A549 (cell line): ENCODE data around the gene CAMTA1. TPM values are rescaled to one million over a fixed set of nuclear protein-coding genes. Genes with fewer than 3 reads are reported as not detected.

Experiments
- ATAC-seq, 2 experiments: fragments of 200-7000 bp in 1 of 2; fragments of >200 bp in 1 of 2; cut with Nextera tagmentation in 1 of 2; cut with Tn5 transposase in 1 of 2; 3 replicates each; pipeline versions ENCODE4 v1.8.0 to v1.9.1; 2018 to 2020; ENCODE audit warnings: mild to moderate bottlenecking in 1 of 2, moderate library complexity in 1 of 2
- CTCF ChIA-PET: fragments of 300-600 bp; sonication (Branson Sonifier 250); formaldehyde crosslinking; extraction: SDS; loops from one replicate; lab custom pipeline; 2021; ENCODE audit warnings: antibody characterized with exemption, inconsistent platforms; lab: Yijun Ruan, JAX
- POLR2A ChIA-PET: fragments of 350-600 bp; formaldehyde crosslinking; extraction: SDS; loops from one replicate; lab custom pipeline; 2021; ENCODE audit warnings: antibody characterized with exemption, inconsistent platforms; lab: Yijun Ruan, JAX
- DNase-seq, 2 experiments: peaks; one replicate each; pipeline versions ENCODE4 v3.0.0 to v3.0.0-alpha.2; 2011 to 2016; ENCODE audit warnings: low read depth in 1 of 2, low spot score in 1 of 2
- FAIRE-seq: peaks from 2 replicates; lab custom pipeline; 2011; peaks lifted over from hg19 to GRCh38; lab: Jason Lieb, UNC
- H3K27ac ChIP-seq, 2 experiments: fragments of >200 bp; sonication (Bioruptor Twin); formaldehyde crosslinking; 3 replicates each; pipeline ENCODE4 v1.5.1; 2016 to 2017
- H3K4me1 ChIP-seq: fragments of >200 bp; sonication (Bioruptor Twin); formaldehyde crosslinking; 3 replicates; pipeline ENCODE4 v1.6.1; 2016
- H3K4me2 ChIP-seq: fragments of >200 bp; sonication (Bioruptor Twin); formaldehyde crosslinking; 3 replicates; pipeline ENCODE4 v1.6.1; 2016
- H3K4me3 ChIP-seq: fragments of >200 bp; sonication (Bioruptor Twin); formaldehyde crosslinking; 3 replicates; pipeline ENCODE4 v1.5.1; 2016
- H3K9me3 ChIP-seq: fragments of >200 bp; sonication (Bioruptor Twin); formaldehyde crosslinking; 3 replicates; pipeline ENCODE4 v1.6.1; 2016
- BCL3 ChIP-seq: fragments of >200 bp; sonication (Bioruptor Twin); formaldehyde crosslinking; IDR thresholded peaks from 3 replicates; pipeline ENCODE4 v1.6.1; 2016
- CEBPB ChIP-seq, 2 experiments: fragments of >200 bp in 1 of 2; sonication (Bioruptor Twin) in 1 of 2; formaldehyde crosslinking in 1 of 2; IDR thresholded peaks; 2 replicates each; pipeline ENCODE4 v1.6.1; 2012 to 2016
- CTCF ChIP-seq: fragments of >200 bp; sonication (Bioruptor Twin); formaldehyde crosslinking; IDR thresholded peaks from 3 replicates; pipeline ENCODE4 v1.5.1; 2016
- EP300 ChIP-seq, 2 experiments: fragments of >200 bp; sonication (Bioruptor Twin); formaldehyde crosslinking; IDR thresholded peaks; 2 replicates in 1 of 2; 3 replicates in 1 of 2; pipeline ENCODE4 v1.6.1; 2016 to 2017
- ESRRA ChIP-seq: fragments of 150-350 bp; IDR thresholded peaks from 2 replicates; pipeline ENCODE4 v1.6.1; 2014; ENCODE audit warnings: mild to moderate bottlenecking, low read length, borderline replicate concordance
- FOSB ChIP-seq: fragments of 250-450 bp; sonication (Bioruptor Pico); IDR thresholded peaks from 2 replicates; pipeline ENCODE4 v1.5.0; 2020; ENCODE audit warnings: mild to moderate bottlenecking, moderate library complexity
- HDAC2 ChIP-seq: fragments of 200-600 bp; sonication (generic); IDR thresholded peaks from 2 replicates; pipeline ENCODE4 v1.6.1; 2016
- HMGXB4 ChIP-seq: fragments of 250-450 bp; sonication (Bioruptor Pico); IDR thresholded peaks from 2 replicates; pipeline ENCODE4 v1.5.0; 2021; ENCODE audit warnings: mild to moderate bottlenecking, moderate library complexity, borderline replicate concordance
- HOXA7 ChIP-seq: fragments of 250-450 bp; sonication (Bioruptor Pico); IDR thresholded peaks from 2 replicates; pipeline ENCODE4 v1.5.0; 2020; ENCODE audit warnings: mild to moderate bottlenecking, moderate library complexity
- HOXB13 ChIP-seq: fragments of 250-450 bp; sonication (Bioruptor Pico); IDR thresholded peaks from 2 replicates; pipeline ENCODE4 v1.5.0; 2020; ENCODE audit warnings: low read depth, mild to moderate bottlenecking, moderate library complexity
- HOXB5 ChIP-seq: fragments of 250-450 bp; sonication (Bioruptor Pico); IDR thresholded peaks from 2 replicates; pipeline ENCODE4 v1.5.0; 2020; ENCODE audit warnings: mild to moderate bottlenecking, moderate library complexity
- JUNB ChIP-seq: fragments of >200 bp; sonication (Bioruptor Twin); formaldehyde crosslinking; IDR thresholded peaks from 2 replicates; pipeline ENCODE4 v1.6.1; 2016
- KDM5A ChIP-seq: fragments of 200-600 bp; sonication (generic); IDR thresholded peaks from 2 replicates; pipeline ENCODE4 v1.6.1; 2016; ENCODE audit warnings: antibody characterized with exemption, mild to moderate bottlenecking
- MAZ ChIP-seq: fragments of 150-350 bp; IDR thresholded peaks from 2 replicates; pipeline ENCODE4 v1.6.1; 2014; ENCODE audit warnings: antibody characterized with exemption, low read depth, low read length, borderline replicate concordance
- NFE2L2 ChIP-seq: fragments of 150-350 bp; conservative IDR thresholded peaks from 2 replicates; pipeline ENCODE4 v1.6.1; 2014; ENCODE audit warnings: low read length
- NPAS2 ChIP-seq: fragments of 250-450 bp; sonication (Bioruptor Pico); IDR thresholded peaks from 2 replicates; pipeline ENCODE4 v1.8.0; 2022; ENCODE audit warnings: mild to moderate bottlenecking, moderate library complexity, borderline replicate concordance
- NR3C1 ChIP-seq: fragments of >200 bp; sonication (Bioruptor Twin); formaldehyde crosslinking; IDR thresholded peaks from 3 replicates; pipeline ENCODE4 v1.6.1; 2017
- PBX3 ChIP-seq: IDR thresholded peaks from 2 replicates; pipeline ENCODE4 v1.6.1; 2012
- RARB ChIP-seq: fragments of 250-450 bp; sonication (Bioruptor Pico); IDR thresholded peaks from 2 replicates; pipeline ENCODE4 v1.8.0; 2021; ENCODE audit warnings: mild to moderate bottlenecking, moderate library complexity
- RFX5 ChIP-seq: fragments of 450-650 bp; IDR thresholded peaks from 2 replicates; pipeline ENCODE4 v1.7.1; 2014; ENCODE audit warnings: antibody characterized with exemption, mild to moderate bottlenecking, moderate library complexity
- RNF2 ChIP-seq: fragments of 200-600 bp; sonication (generic); IDR thresholded peaks from 2 replicates; pipeline ENCODE4 v1.6.1; 2016; ENCODE audit warnings: low read depth, mild to moderate bottlenecking, antibody characterized with exemption, moderate library complexity, borderline replicate concordance
- SMC3 ChIP-seq: fragments of >200 bp; sonication (Bioruptor Twin); formaldehyde crosslinking; IDR thresholded peaks from 3 replicates; pipeline ENCODE4 v1.6.1; 2018; ENCODE audit warnings: inconsistent platforms
- TP53 ChIP-seq: fragments of 250-450 bp; sonication (Bioruptor Pico); IDR thresholded peaks from 2 replicates; pipeline ENCODE4 v1.5.0; 2021; ENCODE audit warnings: mild to moderate bottlenecking, moderate library complexity
- USF2 ChIP-seq: fragments of 450-650 bp; IDR thresholded peaks from 2 replicates; pipeline ENCODE4 v1.6.1; 2014; ENCODE audit warnings: antibody characterized with exemption
- ZC3H11A ChIP-seq: fragments of 450-650 bp; IDR thresholded peaks from 2 replicates; pipeline ENCODE4 v1.6.1; 2014; ENCODE audit warnings: antibody characterized with exemption, mild to moderate bottlenecking
- WGBS: methylation state at CpG from one replicate; pipeline ENCODE4 v1.1.6; 2017; ENCODE audit errors: missing lambda C conversion rate; 5-methylcytosine and 5-hydroxymethylcytosine counted together
- polyA plus RNA-seq, 4 experiments: library from polyadenylated mRNA; depleted of rRNA in 3 of 4; stranded (reverse); fragments of >200 nt; fragmentation: RNase III in 1 of 4; extraction: RNeasy Plus Mini Kit Qiagen cat#74134 plus additional on column Dnase treatment in 1 of 4; gene quantifications; 2 replicates in 3 of 4; 3 replicates in 1 of 4; pipeline ENCODE4 v1.2.3, GENCODE V29; 2011 to 2017

The CAMTA1 gene
- polyA plus RNA-seq, 2 of the 4 experiments (the other 2 are of a cell fraction) = 58.8 to 75.0 TPM

- POLR2A ChIA-PET = no interaction called here
- TF ChIP-seq CEBPB (IDR thresholded peaks at IDR 0.05) = no peak
- Histone ChIP-seq H3K4me2 (no peak overlapping the region), H3K4me3 (no peak overlapping the region), H3K4me1 (no peaks in the 10 kb centered on the region), H3K9me3 (no peaks in the 10 kb centered on the region), H3K27ac (no peak overlapping the region)
- 80% methylated on average over 2 of the region's 2 CpGs for WGBS
- FAIRE-seq = no peak
- ATAC-seq = no peak
- CTCF ChIA-PET = no interaction called here
- no peak for DNase-seq
These were observed 197.6 kb downstream of the CAMTA1 start for GRCh38 chr1:6982860-6983259.

GRCh38 chr1:6984536-6984935 lies 199.3 kb downstream of the CAMTA1 start:
- Histone ChIP-seq H3K9me3 (no peaks in the 10 kb centered on the region; the same call in 2 of the 3 replicates), H3K4me1 (no peaks in the 10 kb centered on the region), H3K4me2 (no peak overlapping the region), H3K4me3 (no peak overlapping the region), H3K27ac (no peak overlapping the region)
- ChIA-PET CTCF (no interaction called here), POLR2A (no interaction called here)
- no peak for ATAC-seq
- TF ChIP-seq JUNB (no peak), CTCF (no peak), HOXB5 (CRISPR knock-in tag) (no peak), KDM5A (no peak), EP300 (IDR thresholded peaks at IDR 0.05) (no peak), RNF2 (no peak), HOXA7 (no peak), ZC3H11A (no peak), USF2 (no peak), BCL3 (no peak), RFX5 (no peak), MAZ (no peak), HMGXB4 (CRISPR knock-in tag) (no peak), TP53 (CRISPR knock-in tag) (no peak)
- WGBS = 77% methylated on average over 10 of the region's 14 CpGs
- no peak for FAIRE-seq
- DNase-seq = no peak

- no peaks in the 10 kb centered on the region; the same call in 2 of the 3 replicates for H3K9me3 ChIP-seq
- no peak for DNase-seq
- no peak overlapping the region for H3K27ac ChIP-seq
- TF ChIP-seq MAZ = no peak
- no peak for TF ChIP-seq JUNB
- TF ChIP-seq RARB (CRISPR knock-in tag) = no peak
- no peak for TF ChIP-seq USF2
- no peak for TF ChIP-seq EP300 (IDR thresholded peaks at IDR 0.05)
- TF ChIP-seq FOSB (CRISPR knock-in tag) = no peak
- no peak for TF ChIP-seq SMC3
- no peak for TF ChIP-seq HOXB13 (CRISPR knock-in tag)
- no peak for TF ChIP-seq NFE2L2
- no peak for TF ChIP-seq PBX3
- no peak for TF ChIP-seq NR3C1
- TF ChIP-seq HOXA7 = no peak
- no peak for TF ChIP-seq NPAS2 (CRISPR knock-in tag)
- no peak for TF ChIP-seq HDAC2
- no peak for TF ChIP-seq ESRRA
- no peak overlapping the region for H3K4me2 ChIP-seq
- no peaks in the 10 kb centered on the region for H3K4me1 ChIP-seq
- ChIA-PET POLR2A (no interaction called here), CTCF (no interaction called here)
- ATAC-seq = no peak
- FAIRE-seq = no peak
- WGBS = 100% methylated on average over 1 of the region's 7 CpGs
- no peak overlapping the region for H3K4me3 ChIP-seq
These were observed 199.7 kb downstream of the CAMTA1 start for GRCh38 chr1:6984986-6985385.
